A673 (cell line): ENCODE measurements around the gene ZNHIT3.

Experiments used
- EZH2 ChIP-seq: fragments of 200-600 bp; sonication (generic); IDR thresholded peaks from 2 replicates; pipeline ENCODE4 v1.6.1; 2017; ENCODE audit warnings: borderline replicate concordance, low read depth, mild to moderate bottlenecking, mixed read lengths, antibody characterized with exemption, low read length; ENCODE audit not compliant: poor library complexity, severe bottlenecking
- TF ChIP-seq, protein P1 (sequence below): fragments of 300-800, 200-600 bp; sonication (generic); conservative IDR thresholded peaks from 2 replicates; pipeline ENCODE4 v1.5.1; 2017; ENCODE audit warnings: low read depth, mild to moderate bottlenecking, antibody characterized with exemption, low read length, moderate library complexity, mixed read lengths

DNA sequence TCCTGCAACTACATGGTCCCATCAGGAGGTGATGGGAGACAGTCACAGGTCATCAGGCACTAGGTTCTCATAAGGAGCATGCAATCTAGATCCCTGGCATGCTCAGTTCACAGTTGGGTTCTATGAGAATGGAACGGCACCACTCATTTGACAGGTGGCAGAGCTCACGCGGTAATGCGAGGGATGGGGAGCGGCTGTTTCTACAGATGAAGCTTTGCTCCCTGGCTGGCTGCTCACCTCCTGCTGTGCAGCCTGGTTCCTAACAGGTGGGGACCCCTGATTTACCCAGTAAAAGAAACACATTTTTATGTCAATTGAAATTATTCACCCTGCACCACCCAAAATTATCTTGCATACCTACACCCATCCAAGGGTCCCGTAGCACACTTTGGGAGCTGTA is 42.7 kb upstream of the ZNHIT3 start:
- TF ChIP-seq, protein P1, sequence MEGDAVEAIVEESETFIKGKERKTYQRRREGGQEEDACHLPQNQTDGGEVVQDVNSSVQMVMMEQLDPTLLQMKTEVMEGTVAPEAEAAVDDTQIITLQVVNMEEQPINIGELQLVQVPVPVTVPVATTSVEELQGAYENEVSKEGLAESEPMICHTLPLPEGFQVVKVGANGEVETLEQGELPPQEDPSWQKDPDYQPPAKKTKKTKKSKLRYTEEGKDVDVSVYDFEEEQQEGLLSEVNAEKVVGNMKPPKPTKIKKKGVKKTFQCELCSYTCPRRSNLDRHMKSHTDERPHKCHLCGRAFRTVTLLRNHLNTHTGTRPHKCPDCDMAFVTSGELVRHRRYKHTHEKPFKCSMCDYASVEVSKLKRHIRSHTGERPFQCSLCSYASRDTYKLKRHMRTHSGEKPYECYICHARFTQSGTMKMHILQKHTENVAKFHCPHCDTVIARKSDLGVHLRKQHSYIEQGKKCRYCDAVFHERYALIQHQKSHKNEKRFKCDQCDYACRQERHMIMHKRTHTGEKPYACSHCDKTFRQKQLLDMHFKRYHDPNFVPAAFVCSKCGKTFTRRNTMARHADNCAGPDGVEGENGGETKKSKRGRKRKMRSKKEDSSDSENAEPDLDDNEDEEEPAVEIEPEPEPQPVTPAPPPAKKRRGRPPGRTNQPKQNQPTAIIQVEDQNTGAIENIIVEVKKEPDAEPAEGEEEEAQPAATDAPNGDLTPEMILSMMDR = no peak
- no peak for TF ChIP-seq EZH2
